Measurements from ENCODE around the gene DTNB. TPM values are rescaled to one million over a fixed set of nuclear protein-coding genes. Genes with fewer than 3 reads are reported as not detected.

Gene DTNB
- total and polyA plus RNA-seq, 10 of the 15 experiments (the other 5 are each of a cell fraction or from before 2014, with no cell fraction given) = 4.5 to 30.6 (median 11.9) TPM

DNA sequence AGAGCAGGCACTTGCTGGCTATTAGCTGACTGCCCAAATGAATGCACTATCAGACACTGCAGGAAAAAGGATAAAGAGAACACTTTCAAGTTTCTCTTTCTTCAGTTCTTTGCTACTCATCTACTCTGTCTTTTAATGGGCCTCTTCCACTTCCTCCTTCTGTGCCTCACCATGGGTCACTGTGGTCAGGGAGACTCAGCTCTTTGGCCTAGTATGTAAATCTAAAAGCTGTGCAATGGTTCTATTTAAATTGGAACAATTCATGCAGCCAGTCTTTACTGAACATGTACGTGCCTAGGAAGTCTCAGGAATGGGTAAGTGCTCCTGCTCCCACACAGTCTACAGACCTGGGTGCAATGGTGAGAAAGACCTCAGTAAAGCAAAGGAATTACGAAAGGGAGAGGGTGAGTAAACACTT, 252.5 kb downstream of the DTNB start (continued):
- TF ChIP-seq POLR2AphosphoS2 (IDR thresholded peaks at IDR 0.05; ENCODE audit: low read depth, low read length) = peak; percentile 52; the same call in 1 of the 2 replicates
- peak; percentile 80; the same call in 1 of the 2 replicates for TF ChIP-seq NBN (IDR thresholded peaks at IDR 0.05)
- TF ChIP-seq CREB1 (IDR thresholded peaks at IDR 0.05; ENCODE audit: low read depth) = peak; percentile 24; the same call in 1 of the 2 replicates
- peak; percentile 41 to 76; a peak in 2 of 4 replicates for TF ChIP-seq BHLHE40 (IDR thresholded peaks at IDR 0.05; ENCODE audit: borderline replicate concordance in 1 of 2, low read depth in 2 of 2, low read length in 1 of 2)
- TF ChIP-seq KLF5 (IDR thresholded peaks at IDR 0.05; ENCODE audit: partially characterized antibody) = no peak
- no peak for TF ChIP-seq SUZ12 (IDR thresholded peaks at IDR 0.05; ENCODE audit: unreplicated experiment)
- TF ChIP-seq, protein P1, sequence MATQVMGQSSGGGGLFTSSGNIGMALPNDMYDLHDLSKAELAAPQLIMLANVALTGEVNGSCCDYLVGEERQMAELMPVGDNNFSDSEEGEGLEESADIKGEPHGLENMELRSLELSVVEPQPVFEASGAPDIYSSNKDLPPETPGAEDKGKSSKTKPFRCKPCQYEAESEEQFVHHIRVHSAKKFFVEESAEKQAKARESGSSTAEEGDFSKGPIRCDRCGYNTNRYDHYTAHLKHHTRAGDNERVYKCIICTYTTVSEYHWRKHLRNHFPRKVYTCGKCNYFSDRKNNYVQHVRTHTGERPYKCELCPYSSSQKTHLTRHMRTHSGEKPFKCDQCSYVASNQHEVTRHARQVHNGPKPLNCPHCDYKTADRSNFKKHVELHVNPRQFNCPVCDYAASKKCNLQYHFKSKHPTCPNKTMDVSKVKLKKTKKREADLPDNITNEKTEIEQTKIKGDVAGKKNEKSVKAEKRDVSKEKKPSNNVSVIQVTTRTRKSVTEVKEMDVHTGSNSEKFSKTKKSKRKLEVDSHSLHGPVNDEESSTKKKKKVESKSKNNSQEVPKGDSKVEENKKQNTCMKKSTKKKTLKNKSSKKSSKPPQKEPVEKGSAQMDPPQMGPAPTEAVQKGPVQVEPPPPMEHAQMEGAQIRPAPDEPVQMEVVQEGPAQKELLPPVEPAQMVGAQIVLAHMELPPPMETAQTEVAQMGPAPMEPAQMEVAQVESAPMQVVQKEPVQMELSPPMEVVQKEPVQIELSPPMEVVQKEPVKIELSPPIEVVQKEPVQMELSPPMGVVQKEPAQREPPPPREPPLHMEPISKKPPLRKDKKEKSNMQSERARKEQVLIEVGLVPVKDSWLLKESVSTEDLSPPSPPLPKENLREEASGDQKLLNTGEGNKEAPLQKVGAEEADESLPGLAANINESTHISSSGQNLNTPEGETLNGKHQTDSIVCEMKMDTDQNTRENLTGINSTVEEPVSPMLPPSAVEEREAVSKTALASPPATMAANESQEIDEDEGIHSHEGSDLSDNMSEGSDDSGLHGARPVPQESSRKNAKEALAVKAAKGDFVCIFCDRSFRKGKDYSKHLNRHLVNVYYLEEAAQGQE (IDR thresholded peaks at IDR 0.05; ENCODE audit: low read depth, low read length) = no peak
- TF ChIP-seq ZBED1 (IDR thresholded peaks at IDR 0.05; ENCODE audit: borderline replicate concordance) = peak; percentile 81
- TF ChIP-seq PKNOX1 (IDR thresholded peaks at IDR 0.05) = no peak
- TF ChIP-seq USF1 (IDR thresholded peaks at IDR 0.05; ENCODE audit: borderline replicate concordance, extremely low read length, insufficient read depth, low read depth, low read length) = no peak
- TF ChIP-seq NR2C2 (IDR thresholded peaks at IDR 0.05; ENCODE audit: borderline replicate concordance, control insufficient read depth, insufficient read length, low read depth) = no peak
- peak in 1 of 2 experiments; percentile 18; a peak in 1 of 4 replicates for TF ChIP-seq SRF (IDR thresholded peaks at IDR 0.05; ENCODE audit: low read depth in 2 of 2, low read length in 2 of 2)
- TF ChIP-seq TCF12 (IDR thresholded peaks at IDR 0.05; ENCODE audit: low read depth, low read length) = no peak
- no peak for TF ChIP-seq KAT2A (conservative IDR thresholded peaks at IDR 0.05; ENCODE audit: control insufficient read depth, low read depth, low read length)
- peak; percentile 98 for TF ChIP-seq RUNX3 (IDR thresholded peaks at IDR 0.05; ENCODE audit: low read length)
- no peak for TF ChIP-seq NFYA (IDR thresholded peaks at IDR 0.05; ENCODE audit: borderline replicate concordance, low read depth, low read length)
- TF ChIP-seq LARP7 (IDR thresholded peaks at IDR 0.05) = no peak
- TF ChIP-seq SIX5 (IDR thresholded peaks at IDR 0.05; ENCODE audit: low read depth, low read length, severe bottlenecking) = no peak
- peak; percentile 88 for TF ChIP-seq NFIC (IDR thresholded peaks at IDR 0.05; ENCODE audit: low read depth, low read length)
- TF ChIP-seq RELA (IDR thresholded peaks at IDR 0.05; ENCODE audit: borderline replicate concordance, partially characterized antibody) = no peak
- TF ChIP-seq, protein P2, sequence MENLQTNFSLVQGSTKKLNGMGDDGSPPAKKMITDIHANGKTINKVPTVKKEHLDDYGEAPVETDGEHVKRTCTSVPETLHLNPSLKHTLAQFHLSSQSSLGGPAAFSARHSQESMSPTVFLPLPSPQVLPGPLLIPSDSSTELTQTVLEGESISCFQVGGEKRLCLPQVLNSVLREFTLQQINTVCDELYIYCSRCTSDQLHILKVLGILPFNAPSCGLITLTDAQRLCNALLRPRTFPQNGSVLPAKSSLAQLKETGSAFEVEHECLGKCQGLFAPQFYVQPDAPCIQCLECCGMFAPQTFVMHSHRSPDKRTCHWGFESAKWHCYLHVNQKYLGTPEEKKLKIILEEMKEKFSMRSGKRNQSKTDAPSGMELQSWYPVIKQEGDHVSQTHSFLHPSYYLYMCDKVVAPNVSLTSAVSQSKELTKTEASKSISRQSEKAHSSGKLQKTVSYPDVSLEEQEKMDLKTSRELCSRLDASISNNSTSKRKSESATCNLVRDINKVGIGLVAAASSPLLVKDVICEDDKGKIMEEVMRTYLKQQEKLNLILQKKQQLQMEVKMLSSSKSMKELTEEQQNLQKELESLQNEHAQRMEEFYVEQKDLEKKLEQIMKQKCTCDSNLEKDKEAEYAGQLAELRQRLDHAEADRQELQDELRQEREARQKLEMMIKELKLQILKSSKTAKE (IDR thresholded peaks at IDR 0.05; ENCODE audit: low read depth, poor library complexity, severe bottlenecking) = peak; percentile 31
- TF ChIP-seq ELK1 (IDR thresholded peaks at IDR 0.05; ENCODE audit: low read depth, low read length) = no peak
- peak; percentile 93 for TF ChIP-seq CBFB (IDR thresholded peaks at IDR 0.05; ENCODE audit: low read depth)

Measured in GM12878 (cell line).